Caco-2 (cell line): ENCODE results near the gene ZBTB22. TPM values are rescaled to one million over a fixed set of nuclear protein-coding genes. Genes with fewer than 3 reads are reported as not detected.

ENCODE experiments used
- BruUV-seq: library from RNA; stranded (reverse); fragments of 400-500 nt; replicated peaks from 2 replicates; lab custom pipeline; 2021; lab: Mats Ljungman, UMichigan
- CTCF ChIA-PET: fragments of 300-600 bp; sonication (Branson Sonifier 250); formaldehyde crosslinking; loops from one replicate; lab custom pipeline; 2022; ENCODE audit warnings: antibody characterized with exemption; lab: Charles Lee
- POLR2A ChIA-PET: fragments of 300-600 bp; sonication (Branson Sonifier 250); formaldehyde crosslinking; loops from one replicate; lab custom pipeline; 2022; ENCODE audit warnings: antibody characterized with exemption; lab: Charles Lee
- DNase-seq, 2 experiments: peaks; one replicate each; pipeline versions ENCODE4 v3.0.0 to v3.0.0-alpha.2; 2020 to 2022
- H3K27me3 ChIP-seq: replicated peaks from 2 replicates; pipeline ENCODE4 v1.6.0; 2011; ENCODE audit warnings: low read length; ENCODE audit not compliant: control insufficient read depth, insufficient read depth
- H3K36me3 ChIP-seq: 2 replicates; pipeline ENCODE4 v1.5.1; 2011; ENCODE audit warnings: low read length; ENCODE audit not compliant: control insufficient read depth, insufficient read depth
- H3K4me1 ChIP-seq: fragments of 250-450 bp; sonication (Bioruptor Pico); 2 replicates; pipeline ENCODE4 v1.5.1; 2020; ENCODE audit warnings: mild to moderate bottlenecking
- H3K4me3 ChIP-seq: 2 replicates; pipeline ENCODE4 v1.5.1; 2011; ENCODE audit warnings: low read depth, mild to moderate bottlenecking, control low read depth, low read length
- H3K9me3 ChIP-seq: fragments of 250-450 bp; sonication (Bioruptor Pico); 2 replicates; pipeline ENCODE4 v1.5.1; 2020; ENCODE audit warnings: mild to moderate bottlenecking, moderate library complexity
- H3K27ac Mint-ChIP-seq: one replicate; pipeline ENCODE4 v1.8.0; 2022; ENCODE audit warnings: mixed read lengths; ENCODE audit not compliant: unreplicated experiment
- H3K27me3 Mint-ChIP-seq: one replicate; pipeline ENCODE4 v1.8.0; 2022; ENCODE audit warnings: mixed read lengths; ENCODE audit not compliant: insufficient read depth, unreplicated experiment
- H3K36me3 Mint-ChIP-seq: one replicate; pipeline ENCODE4 v1.8.0; 2022; ENCODE audit warnings: mild to moderate bottlenecking, mixed read lengths; ENCODE audit not compliant: insufficient read depth, unreplicated experiment
- H3K4me1 Mint-ChIP-seq: one replicate; pipeline ENCODE4 v1.8.0; 2022; ENCODE audit warnings: low read depth, mixed read lengths; ENCODE audit not compliant: unreplicated experiment
- H3K4me3 Mint-ChIP-seq: one replicate; pipeline ENCODE4 v1.8.0; 2022; ENCODE audit warnings: mild to moderate bottlenecking, moderate library complexity, mixed read lengths; ENCODE audit not compliant: unreplicated experiment
- H3K9me3 Mint-ChIP-seq: one replicate; pipeline ENCODE4 v1.8.0; 2022; ENCODE audit warnings: mixed read lengths; ENCODE audit not compliant: unreplicated experiment
- CTCF ChIP-seq, 2 experiments: fragments of 200-600 bp in 1 of 2; IDR thresholded peaks; 1 replicate in 1 of 2; 2 replicates in 1 of 2; pipeline versions ENCODE4 v1.5.1 to v1.8.0; 2011 to 2022; ENCODE audit warnings: antibody characterized with exemption in 1 of 2, control low read depth in 1 of 2, inconsistent platforms in 1 of 2, low read depth in 1 of 2, low read length in 1 of 2, mild to moderate bottlenecking in 1 of 2, moderate library complexity in 1 of 2; ENCODE audit not compliant: insufficient read depth in 1 of 2, severe bottlenecking in 1 of 2, unreplicated experiment in 1 of 2
- intact Hi-C: fragments of 100-400 bp; cut with micrococcal nuclease; formaldehyde crosslinking; loops from one replicate; pipeline ENCODE4 v1.10.0; 2022; ENCODE audit not compliant: unreplicated experiment
- total RNA-seq: library from RNA; stranded (reverse); gene quantifications from 2 replicates; pipeline ENCODE4 v1.2.3, GENCODE V29; 2022

ZBTB22 gene
- total RNA-seq, 1 experiment from 2014 or later: 11.5 TPM

DNA sequence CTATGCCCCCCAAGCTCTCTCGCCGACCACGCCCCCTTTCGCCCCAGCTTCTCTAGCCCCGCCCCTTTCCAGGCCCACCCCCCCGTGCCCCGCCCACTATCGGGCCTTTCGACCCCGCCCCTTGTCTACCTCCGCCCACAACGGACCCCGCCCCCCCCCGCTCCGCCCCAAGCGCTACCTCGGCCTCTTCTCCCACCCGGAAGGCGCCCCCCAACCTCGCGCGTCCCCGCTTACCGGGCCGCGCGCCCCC, 200 bp downstream of the ZBTB22 start:
- Mint-ChIP-seq H3K4me1 (peaks cover 43% of the 10 kb centered on the region), H3K27ac (peak overlapping the region; percentile 90), H3K4me3 (peak overlapping the region; percentile 89), H3K9me3 (no peaks in the 10 kb centered on the region), H3K27me3 (no peaks in the 10 kb centered on the region), H3K36me3 (peaks cover 64% of the 10 kb centered on the region)
- Histone ChIP-seq H3K9me3 (no peaks in the 10 kb centered on the region), H3K27me3 (no peaks in the 10 kb centered on the region), H3K4me3 (peak overlapping the region; percentile 73), H3K4me1 (peaks cover 22% of the 10 kb centered on the region), H3K36me3 (peaks cover 5% of the 10 kb centered on the region)
- intact Hi-C loops: no loop called here
- ChIA-PET CTCF (interaction anchor here (0.5 to 2.0 kb wide), 9 partner anchors 18 to 109 kb away, joined by 3 to 21 read pairs (median 6); partner anchors contain the start of genes RGL2, RPS18 and VPS52), POLR2A (interaction anchor here (0.5 to 1.9 kb wide), 14 partner anchors 8 to 345 kb away, joined by 3 to 22 read pairs (median 6); partner anchors contain the start of genes CUTA, KIFC1, PFDN6 and RGL2)
- no TSS peak for BruUV-seq
- no peak for DNase-seq
- no peak for TF ChIP-seq CTCF (IDR thresholded peaks at IDR 0.05; ENCODE audit: insufficient read depth in 1 of 2, low read depth in 1 of 2, low read length in 1 of 2, severe bottlenecking in 1 of 2, unreplicated experiment in 1 of 2)

- peak overlapping the region; percentile 90 for H3K27ac Mint-ChIP-seq
- intact Hi-C loops: no loop called here
- Histone ChIP-seq H3K4me3 (peak overlapping the region; percentile 73), H3K9me3 (no peaks in the 10 kb centered on the region), H3K36me3 (peaks cover 5% of the 10 kb centered on the region), H3K27me3 (no peaks in the 10 kb centered on the region), H3K4me1 (peaks cover 22% of the 10 kb centered on the region)
- CTCF ChIA-PET: no interaction called here
- no TSS peak for BruUV-seq
- H3K36me3 Mint-ChIP-seq: peaks cover 61% of the 10 kb centered on the region
- POLR2A ChIA-PET: interaction anchor here (0.6 to 1.9 kb wide), 4 partner anchors 18 to 43 kb away, joined by 7 to 22 read pairs (median 14); partner anchors contain the start of genes PFDN6, RGL2 and WDR46
- H3K4me3 Mint-ChIP-seq: peak overlapping the region; percentile 89
- no peaks in the 10 kb centered on the region for H3K9me3 Mint-ChIP-seq
- TF ChIP-seq CTCF (IDR thresholded peaks at IDR 0.05; ENCODE audit: insufficient read depth in 1 of 2, low read depth in 1 of 2, low read length in 1 of 2, severe bottlenecking in 1 of 2, unreplicated experiment in 1 of 2): no peak
- DNase-seq: no peak
- peaks cover 38% of the 10 kb centered on the region for H3K4me1 Mint-ChIP-seq
- no peaks in the 10 kb centered on the region for H3K27me3 Mint-ChIP-seq
Measured at GRCh38 chr6:33316603-33317418, 733 bp downstream of the ZBTB22 start.

GRCh38 chr6:33315793-33316602, 1.5 kb downstream of the ZBTB22 start:
- H3K36me3 Mint-ChIP-seq: peaks cover 64% of the 10 kb centered on the region
- intact Hi-C loops: no loop called here
- POLR2A ChIA-PET: no interaction called here
- H3K27ac Mint-ChIP-seq: peak overlapping the region; percentile 97
- H3K4me1 Mint-ChIP-seq: peaks cover 31% of the 10 kb centered on the region
- Histone ChIP-seq H3K27me3 (no peaks in the 10 kb centered on the region), H3K36me3 (peaks cover 5% of the 10 kb centered on the region), H3K4me1 (peaks cover 22% of the 10 kb centered on the region), H3K9me3 (no peaks in the 10 kb centered on the region), H3K4me3 (no peak overlapping the region)
- CTCF ChIA-PET: no interaction called here
- no TSS peak for BruUV-seq
- peak overlapping the region; percentile 98 for H3K4me3 Mint-ChIP-seq
- TF ChIP-seq CTCF (IDR thresholded peaks at IDR 0.05; ENCODE audit: insufficient read depth in 1 of 2, low read depth in 1 of 2, low read length in 1 of 2, severe bottlenecking in 1 of 2, unreplicated experiment in 1 of 2): no peak
- DNase-seq: no peak
- H3K27me3 Mint-ChIP-seq: no peaks in the 10 kb centered on the region
- H3K9me3 Mint-ChIP-seq: no peaks in the 10 kb centered on the region
